22Rv1 (cell line): ENCODE measurements around the gene RPEL1.

ENCODE experiments used
- H3K27ac ChIP-seq: fragments of 450-650 bp; 2 replicates; pipeline ENCODE4 v1.5.1; 2017
- CTCF ChIP-seq: fragments of 450-650 bp; IDR thresholded peaks from 2 replicates; pipeline ENCODE4 v1.5.1; 2017; ENCODE audit warnings: mild to moderate bottlenecking
- ZFX ChIP-seq: fragments of 450-650 bp; IDR thresholded peaks from 2 replicates; pipeline ENCODE4 v1.6.1; 2017; ENCODE audit warnings: antibody characterized with exemption, borderline replicate concordance

The RPEL1 gene

GRCh38 chr10:103241262-103242011 lies 4.2 kb upstream of the RPEL1 start:
- H3K27ac ChIP-seq: peak overlapping the region; percentile 91
- TF ChIP-seq CTCF: no peak
- TF ChIP-seq ZFX: no peak

GRCh38 chr10:103244666-103245271 lies 918 bp upstream of the RPEL1 start:
- TF ChIP-seq CTCF: peak; percentile 86
- TF ChIP-seq ZFX: no peak
- H3K27ac ChIP-seq: no peak overlapping the region

- TF ChIP-seq ZFX (no peak), CTCF (peak; percentile 23; the same call in 1 of the 2 replicates)
- no peak overlapping the region for H3K27ac ChIP-seq
These were observed 637 bp downstream of the RPEL1 start for GRCh38 chr10:103246324-103246723.

- no peak overlapping the region for H3K27ac ChIP-seq
- TF ChIP-seq CTCF: no peak
- TF ChIP-seq ZFX: no peak
These were observed 8.4 kb downstream of the RPEL1 start for GRCh38 chr10:103254113-103254512.

GRCh38 chr10:103254538-103255325 lies 9.0 kb downstream of the RPEL1 start:
- TF ChIP-seq ZFX (no peak), CTCF (no peak)
- no peak overlapping the region for H3K27ac ChIP-seq

- H3K27ac ChIP-seq: no peak overlapping the region
- no peak for TF ChIP-seq CTCF
- TF ChIP-seq ZFX: no peak
These were observed 10.9 kb downstream of the RPEL1 start for GRCh38 chr10:103256613-103257012.
